IPS DF 6.9 (cell line): ENCODE results near the gene NRGN.

Source experiments
- DNase-seq: peaks from one replicate; pipeline ENCODE4 v3.0.0-alpha.2; 2013; ENCODE audit warnings: low read depth, low spot score
- H3K27ac ChIP-seq: one replicate; pipeline ENCODE4 v1.5.1; 2013; ENCODE audit warnings: low read length, control low read depth
- H3K27me3 ChIP-seq: 2 replicates; pipeline ENCODE4 v1.6.1; 2013; ENCODE audit warnings: mild to moderate bottlenecking, low read length; ENCODE audit not compliant: control insufficient read depth, insufficient read depth
- H3K36me3 ChIP-seq: 2 replicates; pipeline ENCODE4 v1.6.1; 2013; ENCODE audit warnings: low read length; ENCODE audit not compliant: control insufficient read depth, insufficient read depth
- H3K4me1 ChIP-seq: 2 replicates; pipeline ENCODE4 v1.6.1; 2013; ENCODE audit warnings: low read length; ENCODE audit not compliant: control insufficient read depth, insufficient read depth
- H3K4me3 ChIP-seq: 2 replicates; pipeline ENCODE4 v1.5.1; 2013; ENCODE audit warnings: mild to moderate bottlenecking, low read length
- H3K9me3 ChIP-seq: 2 replicates; pipeline ENCODE4 v1.6.1; 2013; ENCODE audit warnings: low read length, inconsistent platforms; ENCODE audit not compliant: control insufficient read depth, insufficient read depth
- WGBS: extraction: QIAGEN DNeasy Blood & Tissue Kit; methylation state at CpG from one replicate; pipeline ENCODE4 v1.1.7; 2013; ENCODE audit warnings: mixed read lengths, missing lambda C conversion rate; ENCODE audit not compliant: insufficient read length, insufficient coverage; 5-methylcytosine and 5-hydroxymethylcytosine counted together

Gene NRGN

GRCh38 chr11:124719534-124719933 is 20.2 kb upstream of the NRGN start:
- H3K36me3 ChIP-seq, result no peaks in the 10 kb centered on the region
- H3K27me3 ChIP-seq, result peaks cover 63% of the 10 kb centered on the region
- no peak overlapping the region for H3K4me3 ChIP-seq
- H3K9me3 ChIP-seq, result no peaks in the 10 kb centered on the region
- DNase-seq, result no peak
- H3K27ac ChIP-seq, result no peak overlapping the region
- H3K4me1 ChIP-seq, result no peaks in the 10 kb centered on the region
- no CpG with 5 or more reads among the region's 2 CpGs for WGBS

- DNase-seq, result no peak
- no CpG with 5 or more reads among the region's 6 CpGs for WGBS
- Histone ChIP-seq H3K4me3 (no peak overlapping the region), H3K27ac (no peak overlapping the region), H3K27me3 (peaks cover 51% of the 10 kb centered on the region), H3K36me3 (no peaks in the 10 kb centered on the region), H3K4me1 (peaks cover 6% of the 10 kb centered on the region), H3K9me3 (no peaks in the 10 kb centered on the region)
These were observed 17.6 kb upstream of the NRGN start for GRCh38 chr11:124722176-124722575.

- Histone ChIP-seq H3K27ac (no peak overlapping the region), H3K36me3 (no peaks in the 10 kb centered on the region), H3K27me3 (peaks cover 22% of the 10 kb centered on the region), H3K9me3 (no peaks in the 10 kb centered on the region), H3K4me1 (peaks cover 6% of the 10 kb centered on the region), H3K4me3 (no peak overlapping the region)
- no peak for DNase-seq
- no CpG with 5 or more reads among the region's 14 CpGs for WGBS
These were observed 14.6 kb upstream of the NRGN start for GRCh38 chr11:124724979-124725718.

- Histone ChIP-seq H3K27ac (no peak overlapping the region), H3K4me3 (no peak overlapping the region), H3K36me3 (no peaks in the 10 kb centered on the region), H3K9me3 (no peaks in the 10 kb centered on the region), H3K27me3 (peaks cover 18% of the 10 kb centered on the region; the same call in 1 of the 2 replicates), H3K4me1 (peaks cover 6% of the 10 kb centered on the region)
- WGBS, result no CpG with 5 or more reads among the region's 6 CpGs
- no peak for DNase-seq
These were observed 14.0 kb upstream of the NRGN start for GRCh38 chr11:124725719-124726105.

GRCh38 chr11:124727474-124727873 is 12.3 kb upstream of the NRGN start:
- no peaks in the 10 kb centered on the region for H3K9me3 ChIP-seq
- DNase-seq, result no peak
- peaks cover 6% of the 10 kb centered on the region; the same call in 1 of the 2 replicates for H3K27me3 ChIP-seq
- H3K4me1 ChIP-seq, result peaks cover 6% of the 10 kb centered on the region
- H3K36me3 ChIP-seq, result no peaks in the 10 kb centered on the region
- no peak overlapping the region for H3K27ac ChIP-seq
- H3K4me3 ChIP-seq, result no peak overlapping the region
- no CpG with 5 or more reads among the region's 4 CpGs for WGBS

GRCh38 chr11:124728134-124728533 is 11.6 kb upstream of the NRGN start:
- no peak overlapping the region for H3K27ac ChIP-seq
- peaks cover 2% of the 10 kb centered on the region; the same call in 1 of the 2 replicates for H3K27me3 ChIP-seq
- no peak for DNase-seq
- no peak overlapping the region for H3K4me3 ChIP-seq
- H3K4me1 ChIP-seq, result peaks cover 6% of the 10 kb centered on the region
- no peaks in the 10 kb centered on the region for H3K9me3 ChIP-seq
- no peaks in the 10 kb centered on the region for H3K36me3 ChIP-seq
- WGBS, result no CpG with 5 or more reads among the region's 2 CpGs

GRCh38 chr11:124729571-124729970 is 10.2 kb upstream of the NRGN start:
- Histone ChIP-seq H3K36me3 (no peaks in the 10 kb centered on the region), H3K27ac (no peak overlapping the region), H3K4me3 (no peak overlapping the region), H3K27me3 (peaks cover 2% of the 10 kb centered on the region; the same call in 1 of the 2 replicates), H3K9me3 (no peaks in the 10 kb centered on the region), H3K4me1 (peaks cover 6% of the 10 kb centered on the region)
- no CpG with 5 or more reads among the region's 4 CpGs for WGBS
- DNase-seq, result no peak

GRCh38 chr11:124732230-124732629 is 7.5 kb upstream of the NRGN start:
- Histone ChIP-seq H3K4me1 (no peaks in the 10 kb centered on the region), H3K9me3 (no peaks in the 10 kb centered on the region), H3K36me3 (no peaks in the 10 kb centered on the region), H3K27me3 (peaks cover 8% of the 10 kb centered on the region; the same call in 1 of the 2 replicates), H3K4me3 (no peak overlapping the region), H3K27ac (no peak overlapping the region)
- no CpG with 5 or more reads among the region's 4 CpGs for WGBS
- no peak for DNase-seq

- H3K4me1 ChIP-seq, result no peaks in the 10 kb centered on the region
- H3K4me3 ChIP-seq, result no peak overlapping the region
- no peaks in the 10 kb centered on the region for H3K36me3 ChIP-seq
- no CpG with 5 or more reads among the region's 3 CpGs for WGBS
- no peak for DNase-seq
- peaks cover 47% of the 10 kb centered on the region for H3K27me3 ChIP-seq
- no peaks in the 10 kb centered on the region for H3K9me3 ChIP-seq
- no peak overlapping the region for H3K27ac ChIP-seq
These were observed 3.0 kb upstream of the NRGN start for GRCh38 chr11:124736736-124737135.

- WGBS, result no CpG with 5 or more reads among the region's 7 CpGs
These were observed 2.0 kb upstream of the NRGN start for GRCh38 chr11:124737638-124738305.

More at GRCh38 chr11:124737638-124738305, 2.0 kb upstream of the NRGN start:
- no peak overlapping the region for H3K27ac ChIP-seq
- no peaks in the 10 kb centered on the region for H3K36me3 ChIP-seq
- DNase-seq, result no peak
- no peaks in the 10 kb centered on the region for H3K9me3 ChIP-seq
- H3K4me3 ChIP-seq, result no peak overlapping the region
- H3K27me3 ChIP-seq, result peaks cover 57% of the 10 kb centered on the region
- H3K4me1 ChIP-seq, result no peaks in the 10 kb centered on the region
